H9 (cell line): Measurements from ENCODE around the gene NR0B2. TPM values are rescaled to one million over a fixed set of nuclear protein-coding genes. Genes with fewer than 3 reads are reported as not detected.
A peak's percentile ranks its signal among the peaks of the same experiment; 100 is the strongest.

ENCODE experiments used
- DNase-seq: peaks from one replicate; pipeline ENCODE4 v3.0.0-alpha.2; 2017
- H2AFZ ChIP-seq: one replicate; pipeline ENCODE4 v1.6.1; 2013; ENCODE audit warnings: mild to moderate bottlenecking, low read length, control low read depth, moderate library complexity
- H2AK5ac ChIP-seq: 2 replicates; pipeline ENCODE4 v1.6.1; 2013; ENCODE audit warnings: low read length, control low read depth, mixed read lengths; ENCODE audit not compliant: insufficient read length
- H2BK120ac ChIP-seq: one replicate; pipeline ENCODE4 v1.6.1; 2013; ENCODE audit warnings: low read depth, mild to moderate bottlenecking, low read length, control low read depth, inconsistent platforms; ENCODE audit not compliant: poor library complexity, severe bottlenecking
- H2BK12ac ChIP-seq: 2 replicates; pipeline ENCODE4 v1.6.1; 2013; ENCODE audit warnings: low read length, control low read depth, mixed read lengths, low read depth; ENCODE audit not compliant: insufficient read length
- H2BK15ac ChIP-seq: 2 replicates; pipeline ENCODE4 v1.6.1; 2013; ENCODE audit warnings: low read depth, low read length, control low read depth
- H2BK20ac ChIP-seq: one replicate; pipeline ENCODE4 v1.6.1; 2013; ENCODE audit warnings: low read depth, mild to moderate bottlenecking, low read length, control low read depth, inconsistent platforms; ENCODE audit not compliant: poor library complexity, severe bottlenecking
- H2BK5ac ChIP-seq: 2 replicates; pipeline ENCODE4 v1.6.1; 2013; ENCODE audit warnings: low read length, control low read depth, mixed read lengths; ENCODE audit not compliant: insufficient read length
- H3K14ac ChIP-seq: 2 replicates; pipeline ENCODE4 v1.6.1; 2013; ENCODE audit warnings: low read length, control low read depth; ENCODE audit not compliant: insufficient read depth
- H3K18ac ChIP-seq: 2 replicates; pipeline ENCODE4 v1.6.1; 2013; ENCODE audit warnings: low read depth, mild to moderate bottlenecking, mixed read lengths, low read length, control low read depth; ENCODE audit not compliant: insufficient read length
- H3K23ac ChIP-seq: 2 replicates; pipeline ENCODE4 v1.6.1; 2013; ENCODE audit warnings: low read length, control low read depth, mixed read lengths, low read depth; ENCODE audit not compliant: insufficient read length
- H3K23me2 ChIP-seq: 2 replicates; pipeline ENCODE4 v1.6.1; 2013; ENCODE audit warnings: low read depth, mild to moderate bottlenecking, mixed read lengths, low read length, control low read depth; ENCODE audit not compliant: insufficient read length, poor library complexity, severe bottlenecking
- H3K27ac ChIP-seq: 2 replicates; pipeline ENCODE4 v1.5.1; 2013; ENCODE audit warnings: low read length, control low read depth, mixed read lengths, low read depth; ENCODE audit not compliant: insufficient read length
- H3K27me3 ChIP-seq: 2 replicates; pipeline ENCODE4 v1.6.1; 2013; ENCODE audit warnings: low read length, control low read depth, inconsistent platforms; ENCODE audit not compliant: insufficient read depth
- H3K4ac ChIP-seq: 2 replicates; pipeline ENCODE4 v1.6.1; 2013; ENCODE audit warnings: low read depth, mild to moderate bottlenecking, control low read depth, inconsistent platforms, low read length, moderate library complexity
- H3K4me1 ChIP-seq: 2 replicates; pipeline ENCODE4 v1.6.1; 2013; ENCODE audit warnings: low read length, control low read depth, inconsistent platforms; ENCODE audit not compliant: insufficient read depth
- H3K4me2 ChIP-seq: 2 replicates; pipeline ENCODE4 v1.6.1; 2013; ENCODE audit warnings: low read length, control low read depth, mixed read lengths; ENCODE audit not compliant: insufficient read length, insufficient read depth
- H3K56ac ChIP-seq: 2 replicates; pipeline ENCODE4 v1.6.1; 2013; ENCODE audit warnings: low read depth, mild to moderate bottlenecking, mixed read lengths, low read length, control low read depth; ENCODE audit not compliant: insufficient read length
- H3K79me1 ChIP-seq: 2 replicates; pipeline ENCODE4 v1.6.1; 2013; ENCODE audit warnings: low read depth, mild to moderate bottlenecking, moderate library complexity, low read length, control low read depth, inconsistent platforms; ENCODE audit not compliant: insufficient read depth, poor library complexity, severe bottlenecking
- H3K79me2 ChIP-seq: 2 replicates; pipeline ENCODE4 v1.6.1; 2013; ENCODE audit warnings: low read length, control low read depth, inconsistent platforms; ENCODE audit not compliant: insufficient read depth
- H3K9ac ChIP-seq: 2 replicates; pipeline ENCODE4 v1.6.1; 2013; ENCODE audit warnings: low read length, control low read depth, mixed read lengths; ENCODE audit not compliant: insufficient read length; ENCODE audit errors: extremely low read depth
- H3K9me3 ChIP-seq: one replicate; pipeline ENCODE4 v1.6.1; 2013; ENCODE audit warnings: low read depth, low read length, inconsistent platforms; ENCODE audit not compliant: control insufficient read depth
- H3T11ph ChIP-seq: one replicate; pipeline ENCODE4 v1.6.1; 2013; ENCODE audit warnings: mild to moderate bottlenecking, low read length, control low read depth, inconsistent platforms
- H4K20me1 ChIP-seq: one replicate; pipeline ENCODE4 v1.6.1; 2013; ENCODE audit not compliant: control insufficient read depth, insufficient read length, insufficient read depth
- H4K5ac ChIP-seq: 2 replicates; pipeline ENCODE4 v1.6.1; 2013; ENCODE audit warnings: low read depth, mild to moderate bottlenecking, mixed read lengths, low read length, control low read depth; ENCODE audit not compliant: insufficient read length
- H4K8ac ChIP-seq: replicated peaks from 2 replicates; pipeline ENCODE4 v1.6.1; 2013; ENCODE audit warnings: low read length, control low read depth, mixed read lengths, low read depth; ENCODE audit not compliant: insufficient read length
- H4K91ac ChIP-seq: 2 replicates; pipeline ENCODE4 v1.6.1; 2013; ENCODE audit warnings: low read depth, mild to moderate bottlenecking, moderate library complexity, mixed read lengths, low read length, control low read depth; ENCODE audit not compliant: insufficient read length
- H3K27ac Mint-ChIP-seq, 3 experiments: 2 replicates in 2 of 3; 3 replicates in 1 of 3; pipeline ENCODE4 v1.8.0; 2020 to 2021; ENCODE audit warnings: mixed read lengths in 3 of 3, mild to moderate bottlenecking in 1 of 3, moderate library complexity in 1 of 3
- H3K27me3 Mint-ChIP-seq: 2 replicates; pipeline ENCODE4 v1.8.0; 2021; ENCODE audit warnings: low read depth, mild to moderate bottlenecking, moderate library complexity, mixed read lengths
- H3K36me3 Mint-ChIP-seq, 3 experiments: 2 replicates in 2 of 3; 3 replicates in 1 of 3; pipeline ENCODE4 v1.8.0; 2020 to 2021; ENCODE audit warnings: low read depth in 3 of 3, mixed read lengths in 3 of 3; ENCODE audit not compliant: insufficient read depth in 1 of 3
- H3K4me1 Mint-ChIP-seq, 2 experiments: 2 replicates each; pipeline ENCODE4 v1.8.0; 2020; ENCODE audit warnings: mixed read lengths in 2 of 2
- H3K4me3 Mint-ChIP-seq, 2 experiments: 2 replicates in 1 of 2; 3 replicates in 1 of 2; pipeline ENCODE4 v1.8.0; 2020 to 2021; ENCODE audit warnings: mild to moderate bottlenecking in 2 of 2, mixed read lengths in 2 of 2, moderate library complexity in 1 of 2
- H3K9me3 Mint-ChIP-seq, 2 experiments: 2 replicates in 1 of 2; 3 replicates in 1 of 2; pipeline ENCODE4 v1.8.0; 2020; ENCODE audit warnings: mild to moderate bottlenecking in 2 of 2, mixed read lengths in 2 of 2, moderate library complexity in 1 of 2
- CTCF ChIP-seq: fragments of 200-600 bp; sonication (generic); conservative IDR thresholded peaks from 3 replicates; pipeline ENCODE4 v1.8.0; 2021; ENCODE audit warnings: antibody characterized with exemption, mild to moderate bottlenecking
- WGBS: extraction: QIAGEN DNeasy Blood & Tissue Kit; methylation state at CpG from one replicate; pipeline ENCODE4 v1.1.7; 2013; ENCODE audit warnings: missing lambda C conversion rate, low lambda C conversion rate, mixed read lengths; ENCODE audit not compliant: insufficient read length; ENCODE audit errors: extremely low coverage; 5-methylcytosine and 5-hydroxymethylcytosine counted together
- total RNA-seq: library from RNA; stranded (reverse); gene quantifications from 2 replicates; pipeline ENCODE4 v1.2.1, GENCODE V29; 2021

Gene NR0B2
- total RNA-seq, 1 experiment from 2014 or later, result not detected

- H3K9me3 Mint-ChIP-seq, result no peaks in the 10 kb centered on the region; a peak in 1 of 5 replicates
- WGBS, result no CpG with 5 or more reads among the region's 18 CpGs
- Histone ChIP-seq H2BK5ac (no peak overlapping the region), H3K18ac (no peak overlapping the region), H3K23ac (no peak overlapping the region), H3K4me1 (peaks cover 5% of the 10 kb centered on the region; the same call in 1 of the 2 replicates), H3T11ph (no peak overlapping the region), H4K91ac (no peak overlapping the region), H3K56ac (no peak overlapping the region), H3K27me3 (no peaks in the 10 kb centered on the region), H4K5ac (no peak overlapping the region), H2AK5ac (no peak overlapping the region), H4K20me1 (no peaks in the 10 kb centered on the region), H3K4me2 (peak overlapping the region; percentile 91), H3K4ac (no peak overlapping the region), H2BK20ac (no peak overlapping the region), H2AFZ (no peak overlapping the region), H3K79me1 (peaks cover 5% of the 10 kb centered on the region), H3K23me2 (peaks cover 12% of the 10 kb centered on the region), H3K14ac (no peak overlapping the region), H2BK120ac (no peak overlapping the region), H3K79me2 (peaks cover 8% of the 10 kb centered on the region; the same call in 1 of the 2 replicates), H4K8ac (no peak overlapping the region), H2BK15ac (no peak overlapping the region), H3K27ac (no peak overlapping the region), H3K9ac (peak overlapping the region; percentile 73), H2BK12ac (no peak overlapping the region), H3K9me3 (no peaks in the 10 kb centered on the region)
- H3K36me3 Mint-ChIP-seq, result peaks cover 2 to 23% (median 12%) of the 10 kb centered on the region in 3 experiments; a peak in 5 of 7 replicates
- H3K27me3 Mint-ChIP-seq, result no peaks in the 10 kb centered on the region
- H3K4me3 Mint-ChIP-seq, result peak overlapping the region; percentile 91 to 92
- H3K27ac Mint-ChIP-seq, result peak overlapping the region; percentile 94 to 99 (median 96)
- peaks cover 10 to 13% of the 10 kb centered on the region in 2 experiments for H3K4me1 Mint-ChIP-seq
- DNase-seq, result no peak
- no peak for TF ChIP-seq CTCF
These were observed 12.8 kb downstream of the NR0B2 start for GRCh38 chr1:26900815-26901511.
